Mesenchymal stem cell (in vitro differentiated cells and primary cell): Measurements from ENCODE around the gene MMS19.

Experiments used
- DNase-seq: peaks from one replicate; pipeline ENCODE4 v3.0.0-alpha.2; 2013
- H2AFZ ChIP-seq: one replicate; pipeline ENCODE4 v1.6.1; 2013; ENCODE audit warnings: low read depth, mild to moderate bottlenecking, control low read depth, inconsistent platforms, low read length, moderate library complexity
- H2AK5ac ChIP-seq: 2 replicates; pipeline ENCODE4 v1.6.1; 2013; ENCODE audit warnings: low read length, moderate library complexity, mild to moderate bottlenecking, inconsistent platforms; ENCODE audit not compliant: severe bottlenecking
- H2BK120ac ChIP-seq: one replicate; pipeline ENCODE4 v1.6.1; 2013; ENCODE audit warnings: low read depth, mild to moderate bottlenecking, inconsistent platforms, low read length, moderate library complexity
- H2BK12ac ChIP-seq, 2 experiments: one replicate each; pipeline ENCODE4 v1.6.1; 2013; ENCODE audit warnings: inconsistent platforms in 2 of 2, low read length in 2 of 2, mild to moderate bottlenecking in 2 of 2, moderate library complexity in 2 of 2, control low read depth in 1 of 2
- H2BK15ac ChIP-seq: one replicate; pipeline ENCODE4 v1.6.1; 2013; ENCODE audit warnings: mild to moderate bottlenecking, low read depth, inconsistent platforms; ENCODE audit not compliant: poor library complexity, severe bottlenecking
- H2BK5ac ChIP-seq: 2 replicates; pipeline ENCODE4 v1.6.1; 2013; ENCODE audit warnings: low read depth, mild to moderate bottlenecking, low read length, control low read depth, inconsistent platforms; ENCODE audit not compliant: poor library complexity, severe bottlenecking
- H3K14ac ChIP-seq, 2 experiments: one replicate each; pipeline ENCODE4 v1.6.1; 2013; ENCODE audit warnings: inconsistent platforms in 2 of 2, low read length in 2 of 2, control low read depth in 1 of 2, mild to moderate bottlenecking in 1 of 2, moderate library complexity in 1 of 2
- H3K18ac ChIP-seq, 2 experiments: one replicate each; pipeline ENCODE4 v1.6.1; 2013; ENCODE audit warnings: inconsistent platforms in 2 of 2, low read length in 2 of 2, control low read depth in 1 of 2, low read depth in 1 of 2, mild to moderate bottlenecking in 1 of 2
- H3K23ac ChIP-seq, 2 experiments: one replicate each; pipeline ENCODE4 v1.6.1; 2013; ENCODE audit warnings: inconsistent platforms in 2 of 2, low read length in 2 of 2, mild to moderate bottlenecking in 2 of 2, moderate library complexity in 2 of 2, control low read depth in 1 of 2
- H3K27ac ChIP-seq: 2 replicates; pipeline ENCODE4 v1.5.1; 2013; ENCODE audit warnings: mild to moderate bottlenecking, moderate library complexity, low read length, control low read depth, inconsistent platforms; ENCODE audit not compliant: poor library complexity, severe bottlenecking
- H3K27me3 ChIP-seq, 2 experiments: 2 replicates each; pipeline versions ENCODE4 v1.6.1 to v1.7.0; 2013; ENCODE audit warnings: low read length in 2 of 2, mild to moderate bottlenecking in 2 of 2, moderate library complexity in 2 of 2, control low read depth in 1 of 2, inconsistent platforms in 1 of 2; ENCODE audit not compliant: control insufficient read depth in 1 of 2, insufficient read depth in 1 of 2
- H3K36me3 ChIP-seq, 2 experiments: 2 replicates each; pipeline versions ENCODE4 v1.6.1 to v1.7.0; 2013; ENCODE audit warnings: low read length in 2 of 2, control low read depth in 1 of 2, inconsistent platforms in 1 of 2, low read depth in 1 of 2, mild to moderate bottlenecking in 1 of 2; ENCODE audit not compliant: insufficient read depth in 2 of 2, control insufficient read depth in 1 of 2
- H3K4ac ChIP-seq, 2 experiments: one replicate each; pipeline ENCODE4 v1.6.1; 2013; ENCODE audit warnings: inconsistent platforms in 2 of 2, low read length in 2 of 2, mild to moderate bottlenecking in 2 of 2, moderate library complexity in 2 of 2, control low read depth in 1 of 2, low read depth in 1 of 2
- H3K4me1 ChIP-seq: 2 replicates; pipeline ENCODE4 v1.6.1; 2013; ENCODE audit warnings: low read depth, low read length, control low read depth; ENCODE audit not compliant: control insufficient read depth, insufficient read depth
- H3K4me2 ChIP-seq: 2 replicates; pipeline ENCODE4 v1.6.1; 2013; ENCODE audit warnings: low read length, mild to moderate bottlenecking, inconsistent platforms; ENCODE audit not compliant: poor library complexity, severe bottlenecking
- H3K4me3 ChIP-seq, 2 experiments: 2 replicates each; pipeline versions ENCODE4 v1.5.1 to v1.7.0; 2013; ENCODE audit warnings: low read length in 2 of 2, mild to moderate bottlenecking in 2 of 2, control low read depth in 1 of 2, low read depth in 1 of 2; ENCODE audit not compliant: insufficient read depth in 1 of 2
- H3K79me1 ChIP-seq: replicated peaks from 2 replicates; pipeline ENCODE4 v1.6.1; 2013; ENCODE audit warnings: mild to moderate bottlenecking, control low read depth, low read length, inconsistent platforms; ENCODE audit not compliant: poor library complexity, severe bottlenecking
- H3K9ac ChIP-seq: 2 replicates; pipeline ENCODE4 v1.7.0; 2013; ENCODE audit warnings: mild to moderate bottlenecking, low read length, moderate library complexity
- H3K9me3 ChIP-seq: 2 replicates; pipeline ENCODE4 v1.7.0; 2013; ENCODE audit warnings: mild to moderate bottlenecking, low read length; ENCODE audit not compliant: control insufficient read depth
- H4K8ac ChIP-seq: one replicate; pipeline ENCODE4 v1.6.1; 2013; ENCODE audit warnings: inconsistent platforms, mild to moderate bottlenecking, low read length, moderate library complexity
- H4K91ac ChIP-seq: one replicate; pipeline ENCODE4 v1.6.1; 2013; ENCODE audit warnings: mild to moderate bottlenecking, low read length, inconsistent platforms
- WGBS: methylation state at CpG from one replicate; pipeline ENCODE4 v1.1.7; 2013; ENCODE audit warnings: mixed read lengths; 5-methylcytosine and 5-hydroxymethylcytosine counted together

The MMS19 gene

GRCh38 chr10:97519342-97519741, 21.1 kb upstream of the MMS19 start:
- H4K91ac ChIP-seq: no peak overlapping the region
- no peak for DNase-seq
- no peak overlapping the region for H3K9ac ChIP-seq
- H3K4me1 ChIP-seq: peaks cover 23% of the 10 kb centered on the region
- 55% methylated on average over 2 of the region's 2 CpGs for WGBS
- H3K27ac ChIP-seq: no peak overlapping the region
- no peak overlapping the region for H2AFZ ChIP-seq
- no peak overlapping the region for H2AK5ac ChIP-seq
- no peak overlapping the region for H3K4me3 ChIP-seq
- H2BK120ac ChIP-seq: no peak overlapping the region
- no peaks in the 10 kb centered on the region for H3K9me3 ChIP-seq
- H3K18ac ChIP-seq: no peak overlapping the region
- no peak overlapping the region for H2BK5ac ChIP-seq
- no peak overlapping the region for H3K14ac ChIP-seq
- peaks cover 53% of the 10 kb centered on the region for H3K79me1 ChIP-seq
- H2BK15ac ChIP-seq: no peak overlapping the region
- no peaks in the 10 kb centered on the region for H3K27me3 ChIP-seq
- H3K4ac ChIP-seq: no peak overlapping the region
- no peak overlapping the region for H2BK12ac ChIP-seq
- H3K4me2 ChIP-seq: no peak overlapping the region
- no peak overlapping the region for H4K8ac ChIP-seq
- H3K36me3 ChIP-seq: peaks cover 0 to 19% of the 10 kb centered on the region in 2 experiments
- H3K23ac ChIP-seq: no peak overlapping the region

DNA sequence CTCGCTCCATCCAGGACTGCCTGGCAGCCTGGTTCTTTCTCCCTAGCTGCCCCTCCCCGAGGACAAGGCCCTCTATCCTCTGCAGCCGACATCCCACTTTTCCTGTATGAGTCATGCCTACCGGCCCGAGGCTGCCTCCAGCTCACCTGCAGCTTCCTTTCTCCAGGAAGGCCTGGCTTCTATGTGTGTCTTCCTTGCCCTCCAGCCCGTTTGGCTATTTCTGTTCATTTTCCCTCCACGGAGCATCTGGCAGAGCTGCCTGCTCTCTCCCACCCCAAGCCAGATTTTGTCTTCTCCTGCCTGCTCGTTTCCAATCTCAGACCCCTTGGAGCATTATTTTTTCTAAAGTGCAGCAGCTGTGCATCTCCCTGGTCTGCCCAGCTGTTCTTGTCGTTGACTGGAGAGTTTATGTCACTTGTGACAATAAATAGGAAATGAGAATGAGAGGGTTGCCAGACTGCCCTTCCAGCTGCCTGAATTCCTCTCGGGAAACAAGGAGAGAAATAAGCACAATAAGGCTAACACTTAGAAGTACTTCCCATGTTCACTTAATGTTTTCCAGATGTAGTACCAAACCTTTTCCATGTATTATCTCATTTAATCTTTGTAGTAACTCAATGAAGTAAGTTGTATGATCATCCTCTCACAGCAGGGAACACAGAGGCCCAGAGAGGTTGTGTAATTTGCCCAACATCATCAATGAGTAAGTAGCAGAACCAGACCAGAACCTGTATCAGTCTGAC, 20.2 kb upstream of the MMS19 start:
- H2AFZ ChIP-seq: no peak overlapping the region
- H4K91ac ChIP-seq: peak overlapping the region; percentile 65
- H3K9me3 ChIP-seq: no peaks in the 10 kb centered on the region
- H2BK15ac ChIP-seq: no peak overlapping the region
- H3K4me1 ChIP-seq: peaks cover 24% of the 10 kb centered on the region
- peak overlapping the region; percentile 9 for H3K9ac ChIP-seq
- H3K4me3 ChIP-seq: no peak overlapping the region
- H3K36me3 ChIP-seq: peaks cover 0 to 20% of the 10 kb centered on the region in 2 experiments
- peaks cover 52% of the 10 kb centered on the region for H3K79me1 ChIP-seq
- H3K27ac ChIP-seq: peak overlapping the region; percentile 25
- H3K4ac ChIP-seq: peak overlapping the region; percentile 7 to 24
- no peak overlapping the region for H3K23ac ChIP-seq
- H3K14ac ChIP-seq: peak overlapping the region in 1 of 2 experiments; percentile 26
- no peak overlapping the region for H2BK120ac ChIP-seq
- DNase-seq: peak; percentile 47
- peak overlapping the region; percentile 24 for H4K8ac ChIP-seq
- H2AK5ac ChIP-seq: peak overlapping the region; percentile 47
- no peak overlapping the region for H2BK5ac ChIP-seq
- 26% methylated on average over 8 of the region's 10 CpGs for WGBS
- H3K4me2 ChIP-seq: peak overlapping the region; percentile 36
- peak overlapping the region in 1 of 2 experiments; percentile 5 for H3K18ac ChIP-seq
- H3K27me3 ChIP-seq: no peaks in the 10 kb centered on the region
- H2BK12ac ChIP-seq: no peak overlapping the region

- Histone ChIP-seq H2AFZ (no peak overlapping the region), H3K36me3 (peaks cover 0 to 20% of the 10 kb centered on the region in 2 experiments), H3K23ac (no peak overlapping the region), H2AK5ac (peak overlapping the region; percentile 47), H3K4ac (peak overlapping the region; percentile 7 to 24), H3K4me3 (no peak overlapping the region), H2BK120ac (no peak overlapping the region), H2BK15ac (no peak overlapping the region), H3K4me2 (peak overlapping the region; percentile 36), H3K4me1 (peaks cover 24% of the 10 kb centered on the region), H2BK12ac (no peak overlapping the region), H3K27ac (peak overlapping the region; percentile 17), H4K8ac (no peak overlapping the region), H4K91ac (peak overlapping the region; percentile 65), H3K14ac (peak overlapping the region in 1 of 2 experiments; percentile 22), H3K9me3 (no peaks in the 10 kb centered on the region), H3K79me1 (peaks cover 48% of the 10 kb centered on the region), H3K18ac (peak overlapping the region in 1 of 2 experiments; percentile 55), H3K9ac (peak overlapping the region; percentile 9), H3K27me3 (no peaks in the 10 kb centered on the region), H2BK5ac (no peak overlapping the region)
- DNase-seq: no peak
- 87% methylated on average over 6 of the region's 6 CpGs for WGBS
These were observed 19.6 kb upstream of the MMS19 start for GRCh38 chr10:97517778-97518300.

DNA sequence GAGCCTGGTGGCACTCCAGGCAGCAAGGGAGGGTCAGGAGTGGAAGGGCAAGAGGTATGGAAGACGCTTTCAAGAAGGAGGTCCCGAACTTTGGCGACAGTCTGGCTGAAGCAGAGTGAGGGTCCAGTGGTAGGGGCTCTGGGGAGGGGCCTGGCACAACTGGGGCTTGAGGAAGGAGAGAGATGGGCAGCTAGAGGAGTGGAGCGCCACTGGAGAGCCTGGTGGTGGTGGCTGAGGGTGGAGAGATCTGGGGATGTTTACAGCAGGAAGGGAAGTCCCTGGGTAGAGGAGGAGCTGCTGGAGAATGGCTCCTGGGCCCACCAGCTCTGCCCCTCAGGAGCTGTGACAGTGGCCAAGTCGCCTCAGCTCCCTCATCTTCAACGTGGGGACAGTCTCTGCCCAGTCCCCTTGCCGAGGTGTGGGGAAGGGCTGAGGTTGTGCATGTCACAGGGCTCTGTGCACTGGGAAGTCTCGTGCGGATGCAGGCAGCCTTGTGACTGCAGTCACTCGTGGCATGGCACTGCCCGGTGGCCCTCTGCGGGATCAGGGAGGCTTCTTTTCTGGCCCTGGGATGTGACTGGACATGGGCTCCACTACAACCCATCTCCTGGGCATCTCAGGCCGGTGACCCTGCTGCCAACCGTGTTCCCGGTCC, 19.0 kb upstream of the MMS19 start:
- Histone ChIP-seq H3K4me3 (no peak overlapping the region), H2BK5ac (no peak overlapping the region), H3K27ac (no peak overlapping the region), H2AK5ac (peak overlapping the region; percentile 16), H3K23ac (peak overlapping the region in 1 of 2 experiments; percentile 56), H3K9ac (no peak overlapping the region), H2BK15ac (no peak overlapping the region), H4K91ac (peak overlapping the region; percentile 14), H3K9me3 (no peaks in the 10 kb centered on the region), H3K4ac (no peak overlapping the region), H3K4me2 (no peak overlapping the region), H3K36me3 (peaks cover 0 to 20% of the 10 kb centered on the region in 2 experiments), H3K4me1 (peaks cover 26% of the 10 kb centered on the region), H3K27me3 (no peaks in the 10 kb centered on the region), H3K79me1 (peaks cover 46% of the 10 kb centered on the region), H3K18ac (no peak overlapping the region), H3K14ac (peak overlapping the region in 1 of 2 experiments; percentile 22), H4K8ac (no peak overlapping the region), H2BK12ac (no peak overlapping the region), H2BK120ac (no peak overlapping the region), H2AFZ (no peak overlapping the region)
- DNase-seq: no peak
- WGBS: 93% methylated on average over 15 of the region's 15 CpGs
